IPS DF 19.7 (cell line): Measurements from ENCODE around the gene HRH3.

Experiments used
- DNase-seq: peaks from one replicate; pipeline ENCODE4 v3.0.0-alpha.2; 2013; ENCODE audit warnings: low read depth, low spot score

HRH3 gene

DNA sequence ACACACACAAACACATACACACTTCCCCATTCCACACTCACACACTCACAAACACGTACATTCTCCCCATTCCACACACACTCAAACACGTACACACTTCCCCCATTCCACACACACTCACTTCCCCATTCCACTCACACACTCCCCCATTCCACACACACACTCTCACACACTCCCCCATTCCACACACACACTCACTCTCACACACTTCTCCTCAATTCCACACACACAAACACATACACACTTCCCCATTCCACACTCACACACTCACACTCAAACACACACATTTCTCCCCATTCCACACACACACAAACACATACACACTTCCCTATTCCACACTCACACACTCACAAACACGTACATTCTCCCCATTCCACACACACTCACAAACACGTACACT lies 9.6 kb upstream of the HRH3 start:
- DNase-seq: no peak

DNA sequence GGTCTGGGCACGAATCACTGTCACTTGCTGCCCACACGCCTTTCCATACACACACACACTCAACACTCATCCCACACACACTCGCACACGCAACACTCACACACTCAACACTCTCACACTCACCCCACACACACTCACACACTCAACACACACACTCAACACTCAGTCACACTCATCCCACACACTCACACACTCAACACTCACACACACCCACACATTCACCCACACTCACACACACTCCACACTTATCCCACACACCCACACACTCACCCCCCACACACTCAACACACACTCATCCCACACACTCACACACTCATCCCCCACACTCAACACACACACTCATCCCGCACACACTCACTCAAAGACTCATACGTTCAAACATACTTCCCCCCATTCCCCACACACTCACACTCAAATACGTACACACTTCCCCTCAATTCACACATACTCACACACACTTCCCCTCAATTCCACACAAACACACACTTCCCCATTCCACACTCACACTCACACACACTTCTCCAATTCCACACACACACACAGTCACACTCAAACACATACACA lies 9.0 kb upstream of the HRH3 start:
- no peak for DNase-seq

DNA sequence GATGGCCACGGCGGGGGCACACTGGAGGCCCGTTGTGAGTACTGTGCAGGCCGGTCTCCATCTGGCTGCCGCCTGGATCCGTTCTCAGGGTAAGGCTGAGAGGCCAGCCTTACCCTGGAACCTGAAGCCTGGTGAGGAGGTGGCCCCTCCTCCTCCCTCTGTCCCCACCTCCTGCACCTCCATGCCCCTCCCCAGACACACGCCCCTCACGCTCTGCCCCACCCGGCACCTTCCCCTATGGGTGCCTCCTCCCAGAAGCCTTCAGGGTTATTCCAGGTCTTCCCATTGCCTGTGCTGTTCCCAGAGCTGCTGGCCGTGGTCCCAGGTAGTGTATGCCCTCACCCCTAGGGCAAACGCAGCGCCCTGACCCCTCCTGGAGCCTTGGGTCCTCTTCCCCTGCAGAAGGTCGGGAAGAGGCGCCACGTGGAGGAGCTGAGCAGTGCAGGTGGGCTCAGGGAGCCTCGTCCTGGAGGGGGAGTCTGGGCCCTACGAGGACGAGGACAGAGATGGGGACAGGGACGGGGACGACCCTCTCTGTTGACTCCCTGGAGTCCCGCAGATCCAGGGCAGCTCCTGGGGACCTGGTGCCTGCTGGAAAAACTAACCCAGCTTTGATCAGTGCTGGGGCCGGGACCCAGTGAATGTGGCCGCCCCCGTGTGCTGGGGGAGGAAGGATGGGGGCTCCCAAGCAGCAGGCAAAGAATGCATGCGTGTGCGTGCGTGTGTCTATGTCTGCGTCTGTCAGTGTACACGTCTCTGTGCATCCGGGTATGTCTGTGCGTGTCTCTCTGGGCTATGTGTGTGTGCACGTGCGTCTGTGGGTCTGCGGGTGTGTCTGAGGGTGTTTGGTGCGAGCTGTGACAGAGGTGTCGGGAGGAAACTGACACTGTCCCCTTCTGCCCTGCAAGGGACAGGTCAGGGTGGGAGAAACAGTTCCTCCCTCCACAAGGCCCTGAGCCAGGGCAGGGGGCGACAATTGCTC lies 8.2 kb upstream of the HRH3 start:
- DNase-seq: no peak

DNA sequence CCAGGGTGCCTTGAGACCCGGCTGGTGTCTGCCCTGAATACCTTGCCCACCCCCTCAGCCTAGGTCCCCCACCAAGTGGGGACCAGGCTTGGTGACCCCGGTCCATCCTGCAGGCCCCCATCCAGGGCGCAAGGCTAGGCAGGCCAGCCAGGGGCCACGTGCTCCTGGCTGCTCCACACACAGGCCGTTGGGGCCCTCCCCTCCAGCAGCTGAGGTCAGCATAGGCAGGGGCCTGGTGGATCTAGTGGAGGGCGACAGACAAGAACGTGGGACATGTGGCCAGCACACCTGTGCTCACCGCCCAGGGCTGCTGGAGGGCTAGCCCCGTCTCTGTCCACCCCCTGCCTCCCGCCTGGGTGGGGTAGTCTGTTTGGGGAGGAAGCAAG lies 7.5 kb upstream of the HRH3 start:
- no peak for DNase-seq

DNA sequence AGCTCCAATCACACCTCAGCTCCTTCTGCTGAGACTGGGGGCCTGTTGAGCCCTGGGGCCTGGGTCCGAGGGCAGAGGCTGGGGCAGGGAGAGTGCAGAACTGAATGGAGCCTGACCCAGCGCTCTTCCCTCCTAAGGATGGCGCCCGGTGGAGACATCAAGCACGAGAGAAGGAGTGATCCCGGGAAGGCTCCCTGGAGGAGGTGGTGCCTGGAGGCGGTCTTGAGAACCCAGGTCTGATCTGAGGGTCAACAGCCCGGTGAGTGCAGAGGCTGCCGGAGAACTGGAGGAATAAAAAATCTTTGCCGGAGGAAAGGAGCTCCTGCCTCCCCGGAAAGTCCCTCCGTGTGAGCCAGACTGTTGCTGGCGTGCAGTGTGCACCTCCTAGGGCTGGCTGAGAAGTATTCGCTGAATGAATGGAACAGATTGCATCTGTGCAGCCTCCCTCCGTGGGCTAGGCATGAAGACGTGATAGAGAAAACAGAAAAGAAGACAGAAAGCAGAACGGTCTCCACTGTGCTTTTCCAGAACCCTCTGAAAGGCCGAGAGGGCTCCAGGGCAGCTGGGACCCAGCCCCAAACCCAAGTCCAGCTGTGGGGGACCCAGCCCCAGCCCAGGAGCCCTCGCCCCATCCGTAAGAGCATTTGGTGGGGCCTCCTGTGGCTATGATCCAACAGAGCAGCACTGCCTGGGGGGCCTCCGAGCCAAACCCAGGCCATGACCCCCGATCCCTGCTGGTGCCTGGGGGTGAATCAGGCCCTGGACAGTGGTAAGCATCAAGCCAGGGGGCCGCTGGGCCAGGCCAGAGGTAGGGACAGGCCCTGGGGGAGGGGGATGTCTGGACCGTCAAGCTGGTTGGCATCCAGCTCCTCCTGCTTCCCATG lies 6.9 kb upstream of the HRH3 start:
- no peak for DNase-seq

DNA sequence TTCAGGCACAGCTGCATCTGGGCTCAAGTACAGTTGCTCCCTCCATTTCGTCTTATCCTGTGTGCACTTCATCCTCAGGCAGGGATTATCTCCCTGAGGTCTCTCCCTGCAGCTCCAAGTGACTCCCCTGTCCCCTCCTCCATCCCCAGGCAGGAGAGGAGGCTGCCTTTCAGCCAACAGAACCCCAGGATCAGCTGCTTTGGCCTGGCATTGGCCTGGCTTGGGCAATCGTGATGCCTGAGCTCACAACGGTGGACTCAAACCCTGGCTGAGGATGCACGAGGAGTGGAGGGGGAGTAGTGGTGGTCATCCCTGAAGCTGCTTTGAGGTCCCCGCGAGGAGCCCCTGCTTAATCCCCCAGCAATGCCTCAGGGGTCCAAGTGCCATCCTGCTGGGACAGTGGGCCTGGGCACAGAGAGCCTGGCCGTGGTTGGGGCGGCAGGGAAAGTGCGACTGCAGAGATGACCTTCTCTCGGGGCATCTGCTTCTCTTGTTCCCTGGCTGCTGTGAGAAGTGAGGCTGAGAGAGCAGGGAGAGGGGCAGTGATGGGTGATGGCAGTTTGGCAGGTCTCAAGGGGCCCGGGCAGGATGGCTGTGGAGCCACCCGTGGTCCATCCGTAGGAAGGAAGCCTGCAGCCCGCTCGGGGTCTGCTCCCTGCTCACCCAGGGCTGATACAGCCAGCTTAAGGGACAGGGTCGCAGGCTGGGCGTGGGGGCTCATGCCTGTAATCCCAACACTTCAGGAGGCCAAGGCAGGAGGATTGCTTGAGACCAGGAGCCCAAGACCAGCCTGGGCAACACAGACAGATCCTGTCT lies 6.0 kb upstream of the HRH3 start:
- DNase-seq: no peak

DNA sequence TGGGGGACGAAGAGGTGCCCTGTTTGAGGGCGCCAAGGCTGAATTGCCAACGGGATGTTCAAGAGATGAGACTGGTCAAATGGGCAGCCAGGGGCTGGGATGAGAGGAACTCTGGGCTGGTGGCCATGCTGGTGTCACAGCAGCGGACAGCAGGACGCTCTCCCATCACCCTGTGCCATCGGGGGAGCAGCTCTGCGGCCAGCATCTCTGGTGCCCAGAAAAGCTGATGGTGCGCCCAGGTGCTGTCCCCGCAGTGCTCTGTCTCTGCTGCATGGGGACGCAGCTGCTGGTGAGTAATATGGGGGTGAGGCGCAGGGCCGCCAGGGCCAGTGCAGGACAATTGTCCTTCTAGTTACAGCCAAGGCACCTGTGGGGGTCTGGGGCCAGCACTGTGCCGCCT lies 4.9 kb upstream of the HRH3 start:
- DNase-seq: no peak

DNA sequence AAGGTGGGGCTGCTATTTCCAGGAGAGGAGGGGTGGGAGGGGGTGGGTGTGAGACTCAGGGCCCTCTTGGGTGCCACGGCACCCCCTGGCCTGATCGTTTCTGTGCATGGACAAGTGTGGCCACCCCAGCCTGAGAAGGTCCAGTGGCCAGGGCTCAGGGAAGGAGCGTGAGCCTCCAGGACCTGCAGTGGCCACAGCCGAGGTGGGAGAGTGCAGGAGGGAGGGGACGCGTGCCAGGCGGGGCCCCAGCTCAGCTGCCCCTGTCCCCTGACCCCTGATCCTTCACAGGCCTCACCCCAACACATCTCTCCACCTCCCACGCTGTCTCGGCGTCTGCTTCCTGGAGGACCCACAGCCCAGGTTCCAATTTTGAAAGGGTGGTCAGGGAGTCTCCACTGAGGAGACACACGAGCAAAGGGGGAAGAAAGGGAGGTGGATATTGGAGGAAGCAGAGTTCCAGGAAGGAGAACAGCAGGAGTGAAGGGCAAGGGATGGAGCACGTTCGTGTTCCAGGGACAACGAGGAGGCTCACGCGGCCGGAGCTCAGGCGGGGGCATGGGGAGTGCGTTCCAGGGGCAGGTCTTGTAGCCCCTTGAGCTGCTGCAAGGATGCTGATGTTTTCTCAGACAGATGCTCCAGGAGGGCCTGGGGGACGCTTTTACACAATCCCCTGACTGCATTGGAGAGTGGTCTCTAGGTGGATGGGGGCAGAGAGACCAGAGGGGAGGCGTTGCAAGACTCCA lies 4.2 kb upstream of the HRH3 start:
- DNase-seq: no peak

DNA sequence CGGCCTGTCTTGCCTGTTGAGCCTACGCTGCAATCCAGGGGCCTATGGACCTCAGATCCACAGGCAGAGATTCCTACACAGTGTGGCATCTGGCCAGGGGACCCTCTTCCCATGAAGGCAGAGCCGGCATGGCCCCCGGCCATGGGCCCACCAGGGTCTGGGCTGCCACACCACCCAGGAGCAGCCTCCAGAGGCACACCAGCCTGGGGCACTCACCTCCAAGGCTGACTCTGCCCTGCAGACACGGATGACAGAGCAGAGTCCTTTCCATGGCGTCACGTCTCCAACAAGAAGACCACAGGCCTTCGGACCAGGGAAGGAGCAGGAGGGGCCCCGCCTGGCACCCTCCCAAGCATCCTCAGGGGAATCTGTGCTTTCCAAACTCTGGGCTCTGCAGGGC lies 3.5 kb upstream of the HRH3 start:
- no peak for DNase-seq

DNA sequence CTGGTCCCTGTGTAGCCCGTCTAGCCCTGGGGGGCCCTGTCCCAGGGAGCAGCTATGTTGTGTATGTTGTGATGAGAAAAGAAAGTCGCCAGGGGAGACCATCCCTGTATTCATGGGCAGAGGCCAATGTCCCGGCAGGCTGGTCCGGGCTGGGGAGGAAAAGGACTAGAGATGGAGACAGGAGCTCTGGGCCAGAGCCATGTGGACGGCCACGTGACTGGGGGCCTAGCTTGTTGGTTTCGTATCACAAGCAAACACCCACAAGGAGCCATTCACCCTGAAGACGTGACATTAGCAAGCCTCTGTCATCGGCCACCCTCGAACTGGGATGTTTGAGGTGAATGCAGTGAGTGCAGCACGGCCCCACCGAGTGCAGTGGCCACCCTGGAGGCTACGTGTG lies 2.9 kb upstream of the HRH3 start:
- DNase-seq: no peak

DNA sequence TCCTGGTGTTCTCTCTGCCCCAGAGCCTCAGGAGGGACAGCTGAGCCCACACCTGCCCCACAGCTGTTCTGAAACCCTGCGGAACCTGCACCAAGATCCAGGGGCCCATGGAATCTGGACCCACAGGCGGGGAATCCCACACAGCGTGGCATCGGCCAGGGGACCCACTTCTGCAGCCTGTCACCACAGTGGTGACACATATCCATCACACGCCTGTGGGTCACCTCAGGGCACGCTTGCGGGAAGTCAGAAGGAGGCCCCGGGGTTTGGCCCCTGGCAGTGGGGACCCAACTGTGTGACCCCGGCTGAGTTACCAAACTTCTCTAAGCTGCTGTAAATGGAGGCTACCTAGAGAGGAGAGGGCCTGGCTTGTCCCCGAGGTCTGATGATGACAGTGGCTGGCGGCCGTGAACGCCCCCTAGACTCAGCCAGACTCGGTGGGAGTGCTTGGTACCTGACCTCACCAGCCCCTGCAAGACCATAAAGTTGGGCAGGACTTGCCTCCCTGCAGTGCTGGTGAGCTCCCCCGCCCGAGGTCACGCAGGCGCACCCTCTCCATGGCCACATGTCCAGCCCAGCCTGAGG lies 2.3 kb upstream of the HRH3 start:
- DNase-seq: no peak

DNA sequence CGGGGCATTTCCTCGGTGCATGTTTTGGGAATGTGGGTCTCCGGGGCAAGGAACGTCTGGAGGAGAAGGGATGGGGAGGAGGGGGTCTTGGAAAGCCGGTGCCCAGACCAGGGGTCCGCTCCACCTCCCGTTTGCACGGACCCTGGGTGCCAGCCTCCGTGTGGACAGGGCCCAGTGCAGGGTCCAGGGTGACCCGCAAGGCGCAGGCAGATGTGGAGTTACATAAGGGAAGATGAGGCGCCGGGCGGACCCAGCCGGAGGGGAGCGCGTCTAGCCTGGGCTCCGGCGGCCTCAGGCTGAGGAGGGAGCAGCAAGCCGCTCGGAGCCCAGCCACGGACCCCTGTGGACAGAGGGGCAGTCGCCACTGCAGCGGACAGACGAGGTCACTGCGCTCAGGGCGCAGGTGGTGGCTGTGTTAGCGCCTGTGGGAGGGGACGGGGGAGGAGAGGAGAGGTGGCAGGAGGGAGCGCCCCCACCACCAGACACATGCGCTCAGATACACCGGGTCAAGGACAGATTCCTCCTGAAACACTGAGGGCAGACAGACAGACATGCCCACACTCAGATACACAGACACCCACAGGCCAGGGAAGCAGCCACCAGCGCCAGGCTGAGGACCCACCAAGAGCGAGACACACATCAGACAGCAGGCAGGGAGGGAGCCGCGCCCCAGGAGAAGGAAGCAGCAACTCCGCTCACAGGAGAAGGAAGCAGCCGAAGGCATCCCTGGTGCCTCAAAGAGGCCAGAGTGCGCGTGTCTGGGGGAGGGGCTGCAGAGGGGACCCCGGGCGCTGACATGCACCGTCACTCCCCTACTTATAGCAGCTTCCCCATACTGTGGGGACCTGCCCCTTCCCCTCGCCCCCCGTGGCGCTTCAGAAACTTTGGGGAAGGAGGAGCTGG lies 839 bp upstream of the HRH3 start:
- no peak for DNase-seq

DNA sequence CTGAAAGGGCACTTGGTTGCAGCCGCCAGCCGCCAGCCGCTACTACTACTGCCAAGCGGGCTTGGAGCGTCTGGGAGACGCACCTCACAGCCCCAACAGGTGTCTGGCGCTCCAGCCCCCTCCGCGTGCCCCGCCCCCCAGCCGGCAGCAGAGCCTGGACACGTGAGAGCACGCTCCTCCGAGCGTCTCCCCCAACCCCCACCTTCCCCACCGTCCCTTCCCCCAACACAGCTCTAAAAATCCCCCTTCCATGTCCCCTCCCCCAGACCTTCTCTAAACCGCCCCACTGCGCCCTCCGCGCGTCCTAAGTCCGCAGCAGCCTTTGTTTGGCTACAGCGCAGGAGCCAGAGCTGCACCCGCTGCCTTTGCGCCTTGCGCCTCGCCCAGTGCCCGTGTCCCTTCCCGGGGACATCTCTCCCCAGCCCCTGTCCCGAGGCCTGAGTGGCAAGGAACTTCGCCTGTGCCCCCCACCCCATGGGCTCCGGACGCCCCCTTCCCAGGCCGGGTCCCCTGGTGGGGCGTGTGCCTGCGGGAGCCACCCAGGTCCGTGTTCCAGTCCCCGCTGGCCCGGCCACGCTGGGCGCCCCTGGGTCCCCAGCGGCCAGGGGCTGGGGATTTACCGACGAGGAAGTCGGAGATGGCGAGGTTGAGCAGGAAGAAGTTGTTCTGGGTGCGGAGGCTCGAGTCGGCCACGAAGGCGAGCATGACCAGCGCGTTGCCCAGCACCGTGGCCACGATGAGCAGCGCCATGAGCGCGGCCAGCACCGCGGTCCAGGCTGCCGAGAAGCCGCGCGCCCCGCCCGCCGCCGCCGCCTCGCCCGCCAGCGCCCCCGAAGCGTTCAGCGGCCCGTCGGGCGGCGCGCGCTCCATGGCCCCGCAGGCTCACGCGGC lies 732 bp downstream of the HRH3 start:
- no peak for DNase-seq

DNA sequence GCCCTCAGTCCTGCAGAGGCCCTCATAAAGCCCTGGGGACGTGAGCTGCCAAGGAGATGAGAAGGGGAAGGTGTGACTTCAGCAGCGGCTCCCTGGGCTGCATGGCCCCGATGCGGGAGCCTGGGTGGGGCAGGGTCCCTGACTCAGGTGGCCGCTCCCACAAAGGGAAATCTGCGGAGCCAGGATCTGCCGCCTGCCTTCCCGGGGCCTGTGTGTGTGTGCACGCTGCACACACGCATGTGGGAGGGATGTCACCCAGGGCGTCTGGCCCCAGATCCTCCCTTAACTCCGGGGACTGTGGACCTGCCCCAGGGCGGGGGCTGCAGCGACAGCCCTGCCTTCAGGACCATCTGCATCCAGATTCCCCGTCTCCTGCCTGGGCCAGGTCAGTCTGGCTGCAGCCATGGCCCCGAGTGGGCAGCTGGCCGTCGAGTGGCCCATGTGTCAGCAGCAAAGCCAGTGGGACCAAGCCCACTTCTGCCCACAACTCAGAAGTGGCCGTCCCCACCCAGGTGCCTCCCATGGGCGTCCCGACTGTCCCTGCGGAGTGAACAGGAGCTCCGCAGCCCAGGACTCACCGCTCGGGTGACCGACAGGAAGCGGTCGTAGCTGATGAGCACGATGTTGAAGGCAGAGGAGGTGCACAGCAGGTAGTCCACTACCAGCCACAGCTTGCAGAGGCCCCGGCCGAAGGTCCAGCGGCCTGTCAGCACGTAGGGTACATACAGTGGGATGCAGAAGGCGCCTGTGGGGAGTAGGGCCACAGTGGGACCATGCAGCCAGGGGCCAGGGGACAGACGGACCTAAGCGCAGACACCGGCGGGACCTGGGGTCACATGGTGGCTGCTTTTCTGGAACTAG lies 1.9 kb downstream of the HRH3 start:
- DNase-seq: no peak

DNA sequence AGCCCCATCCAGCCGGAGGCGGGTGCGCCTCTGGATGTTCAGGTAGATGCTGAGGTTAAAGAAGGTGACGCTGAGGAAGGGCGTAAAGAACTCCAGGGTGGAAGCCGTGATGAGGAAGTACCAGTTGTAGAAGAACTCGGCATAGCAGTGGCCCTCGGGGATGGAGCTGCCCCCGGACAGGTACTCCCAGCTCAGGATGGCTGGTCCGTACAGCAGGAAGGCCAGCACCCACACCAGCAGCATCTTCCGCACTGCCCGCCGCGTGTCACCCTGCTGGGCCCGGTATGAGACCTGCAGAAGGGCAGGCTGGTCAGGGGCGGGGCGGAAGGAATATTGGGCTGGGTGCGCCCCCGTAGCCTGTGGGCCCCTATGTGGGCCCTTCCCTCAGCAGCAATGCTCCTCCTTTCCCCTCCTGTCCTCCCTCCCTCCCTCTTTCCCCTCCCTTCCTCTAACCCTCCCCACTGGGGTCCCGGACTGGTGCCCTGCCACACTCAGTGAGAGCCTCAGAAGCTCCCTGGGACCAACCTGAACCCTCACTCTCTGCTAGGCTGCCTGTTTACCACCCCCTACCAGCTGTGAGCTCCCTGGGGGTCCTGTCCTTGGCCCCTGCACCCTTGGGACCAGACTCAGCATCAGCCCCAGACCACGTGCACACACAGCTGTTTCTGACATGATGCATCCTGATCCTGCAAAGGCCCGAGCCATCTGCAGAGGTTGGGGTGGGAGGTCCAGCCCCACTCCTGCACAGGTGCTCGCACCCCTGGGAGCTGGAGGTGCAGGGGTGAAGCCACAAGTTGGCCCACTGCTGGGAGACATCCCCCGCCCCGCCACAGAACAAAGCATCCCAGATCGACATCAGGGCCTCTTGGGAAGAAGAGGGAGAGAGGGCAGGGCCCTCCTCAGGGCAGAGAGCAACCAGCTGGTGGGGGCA lies 3.2 kb downstream of the HRH3 start:
- DNase-seq: no peak

DNA sequence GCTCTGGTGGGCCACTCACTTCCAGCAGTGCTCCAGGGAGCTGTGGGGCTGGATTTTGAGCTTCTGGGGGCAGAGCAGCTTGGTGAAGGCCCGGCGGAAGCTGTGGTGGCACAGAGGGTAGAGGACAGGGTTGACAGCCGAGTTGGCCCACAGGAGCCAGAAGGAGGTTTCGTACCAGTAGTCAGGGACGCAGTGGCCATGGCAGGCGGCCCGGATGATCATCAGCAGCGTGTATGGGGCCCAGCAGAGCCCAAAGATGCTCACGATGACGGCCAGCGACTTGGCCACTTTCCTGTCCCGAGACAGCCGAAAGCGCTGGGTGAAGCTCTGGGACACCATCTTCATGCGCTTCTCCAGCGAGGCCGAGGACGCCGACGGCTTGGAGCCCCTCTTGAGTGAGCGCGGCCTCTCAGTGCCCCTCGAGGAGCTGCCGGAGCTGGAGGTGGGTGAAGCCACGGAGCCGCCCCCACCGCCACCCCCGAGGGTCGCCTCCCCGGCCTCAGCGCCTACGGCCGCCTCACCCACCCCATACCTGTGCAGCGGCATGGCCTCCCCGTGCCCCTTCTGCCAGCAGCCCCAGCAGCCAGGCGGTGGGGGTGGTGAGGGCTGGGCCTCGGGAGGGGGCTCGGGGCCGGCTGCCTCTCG lies 4.0 kb downstream of the HRH3 start:
- no peak for DNase-seq
